CD4-positive, alpha-beta T cell treated with Interleukin-21 for 1 hour (primary cell): Measurements from ENCODE around the gene CAMK2A.

Source experiments
- DNase-seq: peaks from one replicate; pipeline ENCODE4 v3.0.0-alpha.2; 2020

Gene CAMK2A

DNA sequence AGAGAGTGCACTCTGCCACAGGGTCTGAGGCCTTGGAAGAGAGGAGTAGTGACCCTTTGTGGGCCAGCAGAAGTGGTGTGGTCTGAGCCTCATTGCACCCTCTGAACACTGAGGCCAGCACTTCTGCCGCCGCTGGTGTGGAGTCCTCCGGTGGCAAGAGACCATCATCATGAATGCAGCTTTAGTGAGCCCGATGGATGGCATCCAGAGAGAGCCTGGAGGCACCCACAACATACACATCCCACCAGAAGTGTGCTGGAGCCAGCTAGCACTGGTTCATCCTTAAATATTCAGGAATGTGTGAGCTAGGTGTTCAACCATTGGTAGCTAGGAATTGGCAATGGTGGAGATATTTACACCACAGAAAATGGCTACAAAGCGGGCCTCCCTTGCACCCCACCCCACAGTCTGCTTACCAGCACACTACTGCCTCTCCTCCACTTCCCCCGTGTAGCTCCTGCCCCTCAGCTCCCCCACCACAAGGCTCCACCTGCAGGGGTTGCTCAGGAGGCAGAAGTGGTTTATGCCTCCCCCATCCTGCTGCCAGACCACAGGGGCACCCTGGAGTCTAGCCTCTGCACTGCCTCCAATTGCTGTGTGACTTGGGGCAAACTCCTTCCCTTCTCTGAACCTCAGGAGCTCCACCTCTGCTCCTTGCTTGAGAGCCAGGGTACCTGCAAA lies 83.3 kb downstream of the CAMK2A start:
- DNase-seq: no peak

DNA sequence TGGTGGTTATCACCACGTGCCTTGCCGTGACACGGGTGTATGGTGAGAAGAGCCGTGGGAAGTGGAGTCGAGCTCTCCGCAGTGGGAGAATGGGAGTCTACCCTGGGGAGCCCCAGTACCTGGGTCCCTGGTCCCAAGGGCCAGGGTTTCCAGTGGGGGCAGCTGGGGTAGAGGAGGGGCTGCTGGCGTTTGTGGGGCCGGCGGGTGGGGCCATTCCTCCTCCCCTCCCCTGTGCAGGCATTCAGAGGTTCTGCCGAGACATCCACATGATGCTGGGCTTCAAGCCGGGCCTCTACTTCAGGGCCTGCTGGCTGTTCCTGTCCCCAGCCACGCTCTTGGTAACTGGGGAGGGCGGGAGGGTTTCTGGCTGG lies 85.0 kb downstream of the CAMK2A start:
- DNase-seq: no peak

DNA sequence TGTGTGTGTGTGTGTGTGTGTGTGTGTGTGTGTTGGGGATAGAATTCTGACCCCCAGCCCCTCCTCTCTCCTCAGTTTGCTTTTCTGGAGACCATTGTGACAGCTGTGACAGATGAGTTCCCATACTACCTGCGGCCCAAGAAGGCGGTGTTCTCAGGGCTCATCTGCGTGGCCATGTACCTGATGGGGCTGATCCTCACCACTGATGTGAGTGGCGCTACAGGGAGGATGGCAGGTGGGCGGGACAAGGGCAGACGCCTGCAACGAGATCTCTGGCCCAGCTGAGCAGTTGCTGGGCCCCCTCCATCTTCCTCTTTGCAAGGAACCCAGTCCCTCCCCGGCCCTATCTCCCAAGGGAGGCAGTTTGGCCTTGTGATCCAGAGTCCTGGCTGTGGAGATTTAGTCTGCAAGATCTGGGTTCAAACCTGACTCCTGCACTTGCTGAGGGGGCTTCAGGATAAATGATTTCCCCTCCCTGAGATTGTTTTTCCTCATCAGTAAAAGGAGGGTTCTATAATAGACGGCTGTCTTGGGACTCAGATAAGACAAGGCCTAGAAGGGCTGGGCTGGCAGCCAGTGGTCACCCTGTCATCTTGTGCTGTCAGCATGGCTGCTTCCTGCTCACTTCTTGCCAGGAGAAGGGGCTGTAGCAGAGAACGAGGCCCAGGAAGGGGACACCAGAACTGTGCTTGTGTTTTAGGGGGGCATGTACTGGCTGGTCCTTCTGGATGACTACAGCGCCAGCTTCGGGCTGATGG lies 85.6 kb downstream of the CAMK2A start:
- DNase-seq: no peak

DNA sequence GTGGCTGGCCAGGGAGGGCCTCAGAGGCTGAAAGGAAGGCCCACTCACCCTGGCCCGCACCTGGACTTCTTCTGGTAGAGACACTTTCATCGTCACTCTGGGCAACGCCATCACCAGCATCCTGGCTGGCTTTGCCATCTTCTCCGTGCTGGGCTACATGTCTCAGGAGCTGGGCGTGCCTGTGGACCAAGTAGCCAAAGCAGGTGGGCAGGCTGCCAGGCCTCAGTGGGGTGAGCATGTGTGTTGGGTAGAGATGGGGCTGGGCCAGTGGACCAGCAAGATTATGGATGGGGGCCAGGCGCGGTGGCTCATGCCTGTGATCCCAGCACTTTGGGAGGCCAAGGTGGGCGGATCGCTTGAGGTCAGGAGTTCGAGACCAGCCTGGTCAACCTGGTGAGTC lies 87.1 kb downstream of the CAMK2A start:
- DNase-seq: no peak

DNA sequence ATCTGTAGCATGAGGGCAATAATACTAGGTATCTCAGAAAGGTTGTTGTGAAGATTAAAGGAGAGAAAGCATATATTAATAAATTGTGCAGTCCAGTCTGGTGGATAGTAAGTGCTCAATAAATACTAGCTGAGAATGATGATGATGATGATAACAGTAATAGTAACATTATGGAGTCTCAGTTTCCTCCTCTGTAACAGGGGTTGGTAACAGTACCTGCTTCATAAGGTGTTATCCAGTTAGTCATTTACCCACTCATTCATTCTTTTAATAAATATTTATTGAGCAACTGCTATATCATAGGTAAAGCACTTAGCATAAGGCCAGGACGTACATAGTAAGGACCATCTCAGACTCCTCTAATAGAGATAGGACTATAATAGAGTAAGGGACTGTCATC lies 92.1 kb downstream of the CAMK2A start:
- no peak for DNase-seq

DNA sequence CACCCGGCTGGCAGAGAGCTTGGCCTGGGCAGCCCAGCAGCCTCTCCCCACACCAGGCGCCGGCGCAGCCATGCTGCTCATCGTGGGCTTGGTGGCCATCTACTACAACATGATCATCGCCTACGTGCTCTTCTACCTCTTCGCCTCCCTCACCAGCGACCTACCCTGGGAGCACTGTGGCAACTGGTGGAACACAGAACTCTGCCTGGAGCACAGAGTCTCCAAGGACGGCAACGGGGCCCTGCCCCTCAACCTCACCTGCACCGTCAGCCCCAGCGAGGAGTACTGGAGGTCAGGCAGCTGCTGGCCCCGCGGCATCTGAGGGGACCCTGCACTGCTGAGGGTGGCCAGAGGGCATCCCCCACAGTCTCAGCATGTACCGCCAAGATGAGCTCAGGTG lies 92.6 kb downstream of the CAMK2A start:
- no peak for DNase-seq

DNA sequence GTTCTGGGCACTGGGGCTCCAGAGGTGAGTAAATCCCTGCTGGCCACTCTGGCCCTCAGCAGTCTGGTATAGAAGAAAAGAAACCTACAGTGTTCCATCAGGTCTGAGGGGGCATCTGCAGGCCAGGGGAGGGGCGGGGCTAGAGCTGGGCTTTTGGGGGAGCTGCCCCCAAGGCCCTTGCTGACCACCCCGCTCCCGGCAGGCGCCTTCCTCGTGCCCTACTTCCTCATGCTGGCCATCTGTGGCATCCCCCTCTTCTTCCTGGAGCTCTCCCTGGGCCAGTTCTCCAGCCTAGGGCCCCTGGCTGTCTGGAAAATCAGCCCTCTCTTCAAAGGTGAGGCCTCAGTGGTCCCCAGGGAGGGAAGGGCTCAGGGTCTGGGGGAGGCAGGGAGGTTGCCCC lies 93.1 kb downstream of the CAMK2A start:
- DNase-seq: no peak

DNA sequence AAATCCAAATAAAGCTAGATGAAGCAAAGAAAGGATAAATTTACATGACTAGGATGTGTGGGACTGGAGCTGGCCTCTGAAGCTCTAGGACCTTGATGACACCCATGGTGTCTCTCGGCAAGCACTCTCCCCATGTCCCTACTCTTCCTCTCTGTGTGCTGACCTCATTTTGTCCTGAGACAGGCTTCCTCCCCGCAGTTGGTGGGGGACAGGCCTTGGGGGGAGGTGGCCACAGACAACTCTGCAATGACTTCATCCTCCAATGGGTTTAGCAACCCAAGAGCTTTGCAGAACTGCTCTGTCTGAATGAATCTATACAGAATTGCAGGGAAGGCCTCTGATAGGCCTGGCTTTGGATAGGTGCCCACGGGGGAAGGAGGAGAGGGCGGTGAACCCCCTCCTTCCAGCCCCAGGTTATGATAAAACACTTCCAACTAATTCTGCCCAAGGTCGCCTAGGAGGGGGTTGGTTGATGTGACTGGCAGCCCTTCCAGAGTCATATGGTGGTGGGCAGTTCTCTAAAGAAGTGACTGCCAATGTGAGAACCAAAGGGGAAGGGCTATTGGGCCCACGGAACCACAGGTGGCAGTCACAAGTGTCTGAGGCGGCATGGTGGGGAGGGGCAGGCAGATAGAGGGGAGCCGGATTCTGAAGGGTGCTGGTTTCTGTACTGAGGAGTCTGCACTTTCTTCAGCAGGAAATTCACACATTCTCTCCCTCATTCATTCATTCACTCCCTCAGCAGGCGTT lies 93.7 kb downstream of the CAMK2A start:
- no peak for DNase-seq

DNA sequence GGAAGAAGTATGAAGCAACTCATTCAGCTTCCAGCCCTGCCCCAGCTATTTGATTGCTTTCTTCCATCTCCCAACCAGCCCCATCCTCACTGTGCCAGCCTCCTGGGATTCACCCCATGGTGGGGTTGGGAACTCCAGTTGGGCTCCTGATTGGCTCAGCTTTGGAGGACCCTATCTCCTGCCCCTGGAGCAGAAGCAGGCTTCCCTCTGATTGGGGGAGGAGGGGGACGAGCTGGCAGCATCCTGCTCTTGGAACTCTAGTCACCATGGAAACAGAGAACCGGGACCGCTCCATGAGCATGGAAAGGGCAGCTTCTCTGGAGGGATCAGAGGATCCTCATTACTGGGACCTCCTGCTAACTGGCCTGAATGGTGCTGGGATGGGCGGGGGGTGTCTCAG lies 97.1 kb downstream of the CAMK2A start:
- no peak for DNase-seq

DNA sequence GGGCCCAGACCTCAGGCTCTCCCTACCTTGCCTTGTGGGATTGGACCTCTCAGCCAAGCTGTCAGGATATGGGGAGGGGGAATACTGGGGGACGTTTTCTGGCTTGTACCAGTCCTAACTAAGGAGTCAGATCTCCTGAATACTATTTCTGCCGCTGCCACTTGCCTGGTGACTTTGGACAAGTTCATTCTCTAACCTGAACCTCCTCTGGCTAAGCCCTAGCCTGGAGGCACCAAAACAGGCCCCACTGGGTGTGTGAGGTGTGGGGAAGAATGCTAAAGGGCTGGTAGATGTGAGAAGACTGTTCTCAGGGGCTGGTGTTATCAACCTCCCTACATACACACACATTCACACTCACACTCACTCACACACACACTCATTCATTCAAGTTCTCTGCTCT lies 98.6 kb downstream of the CAMK2A start:
- no peak for DNase-seq

DNA sequence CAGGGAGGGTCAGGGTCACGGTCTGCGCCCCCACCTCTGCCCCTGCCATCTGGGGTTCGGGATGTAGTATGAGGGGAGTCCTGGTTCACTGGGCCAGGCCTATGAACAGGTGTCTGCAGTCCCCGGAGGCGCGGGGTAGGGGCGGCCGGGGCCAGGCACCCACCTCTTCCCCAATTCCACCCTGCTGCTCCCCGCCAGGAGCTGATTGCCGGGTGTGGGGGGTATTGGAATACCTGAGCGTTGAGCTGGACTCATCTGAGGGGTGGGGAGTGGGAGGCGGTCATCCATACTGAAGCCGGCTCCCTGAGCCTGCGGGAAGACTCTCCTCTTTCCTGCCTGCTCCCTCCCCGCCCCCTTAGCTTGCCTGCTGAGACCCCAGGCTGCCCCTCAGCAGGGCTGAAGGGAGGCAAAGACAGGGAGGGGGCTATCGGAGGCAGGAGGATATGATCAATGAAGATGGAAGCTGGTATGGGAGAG lies 99.0 kb downstream of the CAMK2A start:
- DNase-seq: no peak

DNA sequence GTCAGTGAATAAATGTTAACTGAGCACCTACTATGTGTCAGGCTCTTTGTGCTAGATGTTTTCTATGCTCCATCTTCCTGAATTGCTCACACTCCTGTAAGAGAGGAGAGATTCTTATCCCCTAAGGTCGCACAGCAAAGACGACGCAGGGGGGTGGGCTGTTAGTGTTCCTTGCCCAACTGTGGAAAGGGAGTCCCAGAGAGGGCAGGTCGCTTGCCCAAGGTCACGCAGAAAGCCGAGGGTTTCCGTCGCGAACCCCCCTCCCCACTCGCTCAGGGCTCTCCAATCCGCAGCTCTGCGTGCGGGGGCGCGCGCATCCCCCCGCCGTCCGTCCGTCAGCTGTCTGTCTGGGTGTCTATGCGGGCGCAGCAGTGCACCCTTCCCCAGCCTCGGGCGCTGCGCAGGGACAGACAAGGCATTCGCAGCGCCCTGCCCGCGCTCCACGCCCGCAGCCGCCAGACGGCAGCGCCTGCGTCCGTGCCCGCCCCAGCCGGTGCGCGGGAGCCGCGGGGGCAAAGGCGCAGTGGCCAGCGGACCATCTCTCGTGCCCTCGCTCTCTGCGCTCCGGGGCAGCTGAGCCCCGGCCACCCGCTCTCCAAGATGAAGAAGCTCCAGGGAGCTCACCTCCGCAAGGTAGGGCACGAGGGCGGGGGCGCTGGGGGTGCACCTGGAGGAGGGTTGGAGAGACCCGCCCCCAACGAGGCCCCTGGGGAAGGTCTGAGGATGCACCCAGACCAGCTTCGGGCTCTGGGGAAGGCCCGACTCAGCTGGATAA lies 99.7 kb downstream of the CAMK2A start, which contains the start of gene SLC6A7:
SLC6A7 (plus strand) TSS at position 335 of the 775 bp plus-strand sequence; CDS start at position 601, 266 bp downstream.
- no peak for DNase-seq

DNA sequence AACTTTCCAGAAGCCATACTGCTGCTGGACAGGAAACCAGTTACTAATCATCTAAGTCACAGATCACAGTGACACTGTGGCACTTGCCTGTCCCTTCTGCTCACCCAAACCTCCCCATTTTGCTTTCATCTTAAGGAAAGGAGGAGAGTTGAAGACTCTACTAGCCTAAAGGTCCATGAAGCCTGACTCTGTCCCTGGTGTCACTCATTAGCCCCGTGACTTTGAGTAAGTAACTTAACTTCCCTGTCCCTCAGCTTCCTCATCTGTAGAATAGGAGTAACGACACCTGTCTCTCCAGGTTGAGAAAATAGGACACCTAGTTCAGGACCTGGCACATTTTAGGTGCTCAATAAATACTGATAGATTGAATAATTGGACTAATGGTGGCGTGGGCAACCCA lies 100.2 kb downstream of the CAMK2A start:
- DNase-seq: no peak

DNA sequence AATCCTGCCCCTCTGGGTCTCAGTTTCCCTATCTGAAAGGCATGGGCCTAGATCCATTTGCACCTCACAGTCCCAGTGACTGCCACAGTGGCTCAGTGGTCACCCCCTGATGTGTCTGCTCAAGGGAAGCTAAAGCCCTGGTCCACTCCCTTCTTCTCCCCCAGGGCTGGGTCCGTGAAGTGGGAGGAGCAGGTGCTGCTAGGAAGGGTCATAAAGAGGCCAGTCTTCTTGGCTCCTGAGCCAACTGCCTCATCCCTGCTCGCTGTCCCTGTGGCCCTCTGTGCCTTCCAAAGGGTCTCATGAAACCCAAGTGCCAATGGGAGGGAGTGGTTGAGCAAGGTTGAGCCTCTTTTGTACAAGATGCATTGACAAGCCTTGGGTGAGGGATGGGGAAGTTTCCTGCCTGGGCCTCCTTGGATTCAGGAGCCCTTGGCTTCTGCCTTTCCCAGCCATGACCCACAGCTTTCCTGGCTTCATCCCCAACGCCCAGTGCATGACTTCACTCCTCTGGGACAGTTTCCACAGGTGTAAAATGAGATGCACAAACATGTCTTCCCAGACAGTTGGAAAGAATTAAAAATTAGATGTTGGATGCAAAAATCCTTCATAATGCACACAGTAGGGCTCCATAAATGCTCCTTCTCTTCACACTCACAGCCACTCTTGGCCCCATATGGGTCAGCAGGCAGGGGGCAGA lies 101.3 kb downstream of the CAMK2A start:
- DNase-seq: no peak

DNA sequence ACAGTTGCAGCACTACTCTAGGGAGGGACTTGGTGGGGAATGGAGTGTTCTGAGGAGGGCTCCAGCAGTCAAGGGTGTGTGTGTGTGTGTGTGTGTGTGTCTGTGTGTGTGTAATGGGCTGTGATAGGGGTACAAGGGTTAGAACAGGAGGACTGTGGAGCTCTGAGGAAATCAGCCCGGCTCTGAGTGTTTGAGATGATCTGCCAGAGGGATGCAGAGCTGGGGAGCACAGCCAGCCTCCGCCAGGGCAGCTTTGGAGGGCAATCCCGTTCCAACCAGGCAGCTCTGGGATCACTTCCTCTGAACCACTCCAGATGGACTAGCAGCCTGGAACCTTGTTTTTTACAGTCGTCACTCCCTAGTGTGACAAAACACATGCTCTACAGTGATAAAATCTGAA lies 102.7 kb downstream of the CAMK2A start:
- DNase-seq: no peak

DNA sequence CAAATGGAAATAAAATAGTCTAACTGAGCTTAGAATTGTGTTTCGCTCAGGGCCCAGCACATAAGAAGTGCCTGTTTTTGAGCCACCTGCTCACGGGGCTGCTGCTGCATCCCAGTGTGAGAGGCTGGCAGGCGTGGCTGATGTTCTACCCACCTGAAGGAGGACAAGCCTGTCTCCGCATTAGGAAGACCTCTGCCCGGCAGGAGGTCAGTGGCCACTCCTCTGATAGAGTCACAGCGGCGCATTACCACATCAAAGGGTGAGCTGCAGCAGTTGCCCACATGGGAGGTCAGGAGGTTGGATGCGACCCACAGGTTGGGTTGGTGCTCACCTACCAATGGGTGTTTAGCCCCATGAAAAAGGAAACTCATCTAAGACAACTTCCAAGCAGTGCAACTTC lies 103.4 kb downstream of the CAMK2A start:
- DNase-seq: no peak

DNA sequence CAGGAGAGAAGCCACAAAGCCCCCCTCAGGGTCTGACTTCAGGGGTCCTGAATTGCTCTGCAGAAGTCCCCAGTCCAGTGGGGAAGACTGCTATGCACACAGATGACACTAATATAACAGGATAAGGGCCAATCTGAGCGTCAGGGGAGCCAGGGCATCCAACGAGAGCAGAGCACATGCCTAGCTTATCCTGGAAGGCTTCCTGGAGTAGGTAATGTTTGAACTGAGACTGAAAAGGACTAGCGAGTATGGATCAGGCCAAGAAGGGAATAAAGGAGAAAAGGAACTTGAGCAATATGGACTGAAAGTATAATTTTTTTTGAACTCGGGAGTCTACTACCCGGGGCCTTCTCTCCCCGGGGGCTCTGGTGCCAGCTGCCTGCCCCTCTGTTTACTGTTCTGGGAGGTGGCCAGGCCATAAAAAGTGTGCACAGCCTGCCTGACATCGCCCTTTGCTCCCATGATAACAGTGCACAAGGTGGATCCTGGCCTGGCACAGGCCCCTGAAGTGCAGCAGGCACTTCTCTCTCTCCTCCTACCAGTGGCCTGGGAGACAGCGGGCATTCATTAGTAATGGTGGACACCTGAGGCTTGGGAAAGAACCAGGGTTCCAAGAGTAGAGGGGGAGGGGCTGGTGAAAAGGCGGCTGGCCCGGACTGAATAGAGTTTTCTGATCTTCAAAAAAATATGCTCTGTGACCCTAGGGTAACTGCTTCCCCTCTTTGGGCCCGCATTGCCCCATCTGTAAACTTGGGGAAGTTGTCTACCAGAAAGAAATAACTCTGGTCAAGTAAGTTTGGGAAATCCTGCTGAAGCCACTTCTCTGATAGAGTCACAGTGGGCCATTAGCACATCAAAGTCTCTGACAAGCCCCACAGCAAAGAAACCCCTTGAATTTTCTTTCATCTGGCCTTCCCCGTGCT lies 104.3 kb downstream of the CAMK2A start:
- DNase-seq: no peak

DNA sequence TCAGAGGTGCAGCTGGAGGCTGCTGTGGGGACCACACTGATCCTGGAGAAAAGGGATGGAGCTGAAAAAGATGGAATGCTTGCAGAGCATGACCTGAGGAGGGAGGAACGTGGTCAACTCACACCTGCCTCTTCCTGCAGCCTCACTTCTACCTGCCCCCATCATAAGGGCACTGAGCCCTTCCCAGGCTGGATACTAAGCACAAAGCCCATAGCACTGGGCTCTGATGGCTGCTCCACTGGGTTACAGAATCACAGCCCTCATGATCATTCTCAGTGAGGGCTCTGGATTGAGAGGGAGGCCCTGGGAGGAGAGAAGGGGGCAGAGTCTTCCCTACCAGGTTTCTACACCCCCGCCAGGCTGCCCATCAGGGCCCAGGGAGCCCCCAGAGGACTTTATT lies 105.6 kb downstream of the CAMK2A start:
- no peak for DNase-seq

DNA sequence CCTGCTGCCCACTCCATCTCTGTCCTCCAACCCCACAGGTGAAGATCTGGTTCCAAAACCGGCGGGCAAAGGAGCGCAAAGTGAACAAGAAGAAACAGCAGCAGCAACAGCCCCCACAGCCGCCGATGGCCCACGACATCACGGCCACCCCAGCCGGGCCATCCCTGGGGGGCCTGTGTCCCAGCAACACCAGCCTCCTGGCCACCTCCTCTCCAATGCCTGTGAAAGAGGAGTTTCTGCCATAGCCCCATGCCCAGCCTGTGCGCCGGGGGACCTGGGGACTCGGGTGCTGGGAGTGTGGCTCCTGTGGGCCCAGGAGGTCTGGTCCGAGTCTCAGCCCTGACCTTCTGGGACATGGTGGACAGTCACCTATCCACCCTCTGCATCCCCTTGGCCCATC lies 106.1 kb downstream of the CAMK2A start:
- no peak for DNase-seq

DNA sequence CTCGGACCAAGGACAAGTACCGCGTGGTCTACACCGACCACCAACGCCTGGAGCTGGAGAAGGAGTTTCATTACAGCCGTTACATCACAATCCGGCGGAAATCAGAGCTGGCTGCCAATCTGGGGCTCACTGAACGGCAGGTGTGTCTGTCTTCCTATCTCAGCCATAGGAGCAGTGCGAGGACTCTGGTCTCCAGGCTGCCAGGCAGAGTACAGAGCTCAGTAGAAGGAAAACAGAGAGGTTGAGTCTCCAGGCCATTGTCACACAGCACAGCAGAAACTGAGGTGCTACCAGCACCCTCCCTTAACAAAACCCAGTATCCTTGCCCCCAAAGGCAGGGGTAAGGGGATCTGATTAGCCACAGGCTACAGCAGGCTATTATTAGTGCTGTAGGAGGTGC lies 106.8 kb downstream of the CAMK2A start:
- DNase-seq: no peak
